GM21390 (cell line): ENCODE data around the gene SCN4A.

Source experiments
- ATAC-seq: cut with Tn5 transposase; IDR thresholded peaks from one replicate; pipeline ENCODE4 v1.9.1; 2021; ENCODE audit not compliant: unreplicated experiment

SCN4A gene

GRCh38 chr17:64002658-64003525 lies 30.2 kb upstream of the SCN4A start:
- ATAC-seq: no peak

- no peak for ATAC-seq
Measured at GRCh38 chr17:64001763-64002529, 29.2 kb upstream of the SCN4A start.

- ATAC-seq: no peak
Measured at GRCh38 chr17:64001091-64001579, 28.4 kb upstream of the SCN4A start.

GRCh38 chr17:63999680-64000531 lies 27.2 kb upstream of the SCN4A start:
- ATAC-seq: no peak

GRCh38 chr17:63998721-63999679 lies 26.3 kb upstream of the SCN4A start:
- no peak for ATAC-seq

GRCh38 chr17:63998050-63998720 lies 25.5 kb upstream of the SCN4A start, which contains the start of gene PRR29:
PRR29 (plus strand) TSS chr17:63998351; CDS start chr17:63998365, 14 bp downstream.
- ATAC-seq: no peak

GRCh38 chr17:63997341-63998048 lies 24.8 kb upstream of the SCN4A start:
- ATAC-seq: no peak

GRCh38 chr17:63996430-63997182 lies 23.9 kb upstream of the SCN4A start:
- no peak for ATAC-seq

- no peak for ATAC-seq
Measured at GRCh38 chr17:63995626-63996025, 22.9 kb upstream of the SCN4A start.

- ATAC-seq: no peak
Measured at GRCh38 chr17:63993368-63993985, 20.8 kb upstream of the SCN4A start.

- no peak for ATAC-seq
Measured at GRCh38 chr17:63991611-63992010, 18.9 kb upstream of the SCN4A start.

- ATAC-seq: no peak
Measured at GRCh38 chr17:63989622-63990345, 17.1 kb upstream of the SCN4A start.

GRCh38 chr17:63988741-63989621 lies 16.3 kb upstream of the SCN4A start:
- ATAC-seq: no peak

GRCh38 chr17:63988127-63988478 lies 15.4 kb upstream of the SCN4A start:
- no peak for ATAC-seq

- ATAC-seq: no peak
Measured at GRCh38 chr17:63987221-63988126, 14.8 kb upstream of the SCN4A start.
